HEK293 (cell line): ENCODE results near the gene PWP1.

Source experiments
- CTCF ChIA-PET: fragments of 350-600 bp; formaldehyde crosslinking; extraction: SDS; loops from one replicate; lab custom pipeline; 2021; ENCODE audit warnings: antibody characterized with exemption; lab: Yijun Ruan, JAX
- POLR2A ChIA-PET: fragments of 300-600 bp; formaldehyde crosslinking; extraction: SDS; loops from one replicate; lab custom pipeline; 2020; ENCODE audit warnings: antibody characterized with exemption, inconsistent platforms; lab: Yijun Ruan, JAX
- H3K27ac ChIP-seq: fragments of 200-500 bp; sonication (Bioruptor generic); 2 replicates; pipeline ENCODE4 v1.5.1; 2014; ENCODE audit warnings: low read depth, low read length, control low read depth, inconsistent platforms; ENCODE audit errors: extremely low read depth
- H3K36me3 ChIP-seq, 2 experiments: fragments of 200-500 bp in 1 of 2; sonication (Bioruptor generic) in 1 of 2; 1 replicate in 1 of 2; 2 replicates in 1 of 2; pipeline ENCODE4 v1.5.1; 2014 to 2017; ENCODE audit warnings: inconsistent platforms in 2 of 2, low read length in 2 of 2; ENCODE audit not compliant: control insufficient read depth in 2 of 2, insufficient read depth in 1 of 2
- H3K4me1 ChIP-seq: fragments of 200-500 bp; sonication (Bioruptor generic); 2 replicates; pipeline ENCODE4 v1.5.1; 2014; ENCODE audit warnings: mild to moderate bottlenecking, low read length, inconsistent platforms; ENCODE audit not compliant: control insufficient read depth, insufficient read depth
- H3K4me3 ChIP-seq: 2 replicates; pipeline ENCODE4 v1.5.1; 2011; ENCODE audit warnings: low read depth, mild to moderate bottlenecking, control low read depth, low read length, moderate library complexity
- H3K9me3 ChIP-seq: fragments of 200-500 bp; sonication (Bioruptor generic); 2 replicates; pipeline ENCODE4 v1.5.1; 2014; ENCODE audit warnings: low read depth, low read length, inconsistent platforms; ENCODE audit not compliant: control insufficient read depth, insufficient read depth
- BCL11B ChIP-seq: fragments of 450-650 bp; formaldehyde crosslinking; IDR thresholded peaks from 2 replicates; pipeline ENCODE4 v1.5.1; 2016; ENCODE audit warnings: low read depth, missing biosample characterization, missing genetic modification characterization
- GLI2 ChIP-seq: fragments of 450-650 bp; formaldehyde crosslinking; IDR thresholded peaks from 2 replicates; pipeline ENCODE4; 2017; ENCODE audit warnings: missing biosample characterization, missing genetic modification characterization, low read depth, borderline replicate concordance
- GLIS2 ChIP-seq: fragments of 450-650 bp; formaldehyde crosslinking; IDR thresholded peaks from 2 replicates; pipeline ENCODE4 v1.5.1; 2016; ENCODE audit warnings: missing biosample characterization, missing genetic modification characterization
- SCRT2 ChIP-seq: fragments of 450-650 bp; formaldehyde crosslinking; IDR thresholded peaks from 2 replicates; pipeline ENCODE4 v1.5.1; 2016; ENCODE audit warnings: missing biosample characterization, missing genetic modification characterization
- SP7 ChIP-seq: fragments of 450-650 bp; formaldehyde crosslinking; IDR thresholded peaks from 2 replicates; pipeline ENCODE4 v1.5.1; 2016; ENCODE audit warnings: missing biosample characterization, missing genetic modification characterization
- WT1 ChIP-seq: fragments of 450-650 bp; formaldehyde crosslinking; IDR thresholded peaks from 2 replicates; pipeline ENCODE4 v1.5.1; 2016; ENCODE audit warnings: missing biosample characterization, missing genetic modification characterization
- YY1 ChIP-seq: fragments of 450-650 bp; formaldehyde crosslinking; IDR thresholded peaks from 2 replicates; pipeline ENCODE4 v1.5.1; 2018; ENCODE audit warnings: missing biosample characterization, missing genetic modification characterization
- ZBTB21 ChIP-seq: fragments of 450-650 bp; formaldehyde crosslinking; IDR thresholded peaks from 2 replicates; pipeline ENCODE4 v1.5.1; 2017; ENCODE audit warnings: missing biosample characterization, missing genetic modification characterization
- ZBTB8A ChIP-seq: fragments of 450-650 bp; formaldehyde crosslinking; IDR thresholded peaks from 2 replicates; pipeline ENCODE4 v1.5.1; 2016; ENCODE audit warnings: missing biosample characterization, missing genetic modification characterization
- ZEB2 ChIP-seq: fragments of 450-650 bp; formaldehyde crosslinking; IDR thresholded peaks from 2 replicates; pipeline ENCODE4 v1.5.1; 2016; ENCODE audit warnings: missing biosample characterization, missing genetic modification characterization
- ZNF112 ChIP-seq: fragments of 450-650 bp; formaldehyde crosslinking; IDR thresholded peaks from 2 replicates; pipeline ENCODE4 v1.5.0; 2017; ENCODE audit warnings: missing biosample characterization, missing genetic modification characterization
- ZNF140 ChIP-seq: fragments of 450-650 bp; formaldehyde crosslinking; IDR thresholded peaks from 2 replicates; pipeline ENCODE4 v1.5.1; 2016; ENCODE audit warnings: missing biosample characterization, missing genetic modification characterization
- ZNF175 ChIP-seq: fragments of 450-650 bp; formaldehyde crosslinking; IDR thresholded peaks from 2 replicates; pipeline ENCODE4 v1.5.1; 2016; ENCODE audit warnings: missing biosample characterization, missing genetic modification characterization
- ZNF280C ChIP-seq: fragments of 450-650 bp; formaldehyde crosslinking; IDR thresholded peaks from 2 replicates; pipeline ENCODE4 v1.5.1; 2016; ENCODE audit warnings: missing biosample characterization, missing genetic modification characterization
- ZNF473 ChIP-seq: fragments of 450-650 bp; formaldehyde crosslinking; IDR thresholded peaks from 2 replicates; pipeline ENCODE4 v1.5.1; 2017; ENCODE audit warnings: missing biosample characterization, missing genetic modification characterization
- ZNF510 ChIP-seq: fragments of 450-650 bp; formaldehyde crosslinking; IDR thresholded peaks from 2 replicates; pipeline ENCODE4 v1.5.1; 2018; ENCODE audit warnings: mild to moderate bottlenecking, missing genetic modification characterization, missing biosample characterization; ENCODE audit not compliant: insufficient replicate concordance
- ZNF555 ChIP-seq: fragments of 450-650 bp; formaldehyde crosslinking; conservative IDR thresholded peaks from 2 replicates; pipeline ENCODE4 v1.5.1; 2017; ENCODE audit warnings: missing biosample characterization, mild to moderate bottlenecking, missing genetic modification characterization, inconsistent platforms
- ZNF580 ChIP-seq: fragments of 450-650 bp; formaldehyde crosslinking; IDR thresholded peaks from 2 replicates; pipeline ENCODE4 v1.5.1; 2016; ENCODE audit warnings: missing biosample characterization, missing genetic modification characterization
- ZNF600 ChIP-seq: fragments of 450-650 bp; formaldehyde crosslinking; IDR thresholded peaks from 2 replicates; pipeline ENCODE4 v1.5.1; 2016; ENCODE audit warnings: missing biosample characterization, missing genetic modification characterization
- ZNF621 ChIP-seq: fragments of 450-650 bp; formaldehyde crosslinking; IDR thresholded peaks from 2 replicates; pipeline ENCODE4 v1.5.1; 2017; ENCODE audit warnings: missing biosample characterization, missing genetic modification characterization
- ZNF623 ChIP-seq: fragments of 450-650 bp; formaldehyde crosslinking; IDR thresholded peaks from 2 replicates; pipeline ENCODE4 v1.5.1; 2016; ENCODE audit warnings: missing biosample characterization, missing genetic modification characterization
- ZNF660 ChIP-seq: fragments of 450-650 bp; IDR thresholded peaks from 2 replicates; pipeline ENCODE4 v1.5.1; 2018; ENCODE audit warnings: missing biosample characterization, mild to moderate bottlenecking, missing genetic modification characterization
- ZNF707 ChIP-seq: fragments of 450-650 bp; formaldehyde crosslinking; IDR thresholded peaks from 2 replicates; pipeline ENCODE4 v1.5.1; 2016; ENCODE audit warnings: missing biosample characterization, missing genetic modification characterization
- ZNF76 ChIP-seq: fragments of 450-650 bp; formaldehyde crosslinking; IDR thresholded peaks from 2 replicates; pipeline ENCODE4; 2016; ENCODE audit warnings: low read depth, missing biosample characterization, missing genetic modification characterization, borderline replicate concordance
- TF ChIP-seq, protein P1 (sequence below): fragments of 450-650 bp; formaldehyde crosslinking; IDR thresholded peaks from 2 replicates; pipeline ENCODE4 v1.5.0; 2017; ENCODE audit warnings: missing biosample characterization, missing genetic modification characterization, borderline replicate concordance
- TF ChIP-seq, protein P2 (sequence below): fragments of 450-650 bp; formaldehyde crosslinking; IDR thresholded peaks from 2 replicates; pipeline ENCODE4 v1.5.1; 2016; ENCODE audit warnings: missing biosample characterization, missing genetic modification characterization
- TF ChIP-seq, protein P3 (sequence below): fragments of 450-650 bp; formaldehyde crosslinking; IDR thresholded peaks from 2 replicates; pipeline ENCODE4 v1.5.1; 2017; ENCODE audit warnings: missing biosample characterization, missing genetic modification characterization

The PWP1 gene

GRCh38 chr12:107645630-107646333 is 39.8 kb upstream of the PWP1 start (continued):
- TF ChIP-seq WT1 (tag by site-specific recombination) (peak; percentile 90), ZNF280C (no peak), ZNF623 (tag by site-specific recombination) (no peak), YY1 (no peak), SCRT2 (no peak), ZNF707 (tag by site-specific recombination) (no peak), ZBTB8A (tag by site-specific recombination) (peak; percentile 94)
- TF ChIP-seq, protein P1, sequence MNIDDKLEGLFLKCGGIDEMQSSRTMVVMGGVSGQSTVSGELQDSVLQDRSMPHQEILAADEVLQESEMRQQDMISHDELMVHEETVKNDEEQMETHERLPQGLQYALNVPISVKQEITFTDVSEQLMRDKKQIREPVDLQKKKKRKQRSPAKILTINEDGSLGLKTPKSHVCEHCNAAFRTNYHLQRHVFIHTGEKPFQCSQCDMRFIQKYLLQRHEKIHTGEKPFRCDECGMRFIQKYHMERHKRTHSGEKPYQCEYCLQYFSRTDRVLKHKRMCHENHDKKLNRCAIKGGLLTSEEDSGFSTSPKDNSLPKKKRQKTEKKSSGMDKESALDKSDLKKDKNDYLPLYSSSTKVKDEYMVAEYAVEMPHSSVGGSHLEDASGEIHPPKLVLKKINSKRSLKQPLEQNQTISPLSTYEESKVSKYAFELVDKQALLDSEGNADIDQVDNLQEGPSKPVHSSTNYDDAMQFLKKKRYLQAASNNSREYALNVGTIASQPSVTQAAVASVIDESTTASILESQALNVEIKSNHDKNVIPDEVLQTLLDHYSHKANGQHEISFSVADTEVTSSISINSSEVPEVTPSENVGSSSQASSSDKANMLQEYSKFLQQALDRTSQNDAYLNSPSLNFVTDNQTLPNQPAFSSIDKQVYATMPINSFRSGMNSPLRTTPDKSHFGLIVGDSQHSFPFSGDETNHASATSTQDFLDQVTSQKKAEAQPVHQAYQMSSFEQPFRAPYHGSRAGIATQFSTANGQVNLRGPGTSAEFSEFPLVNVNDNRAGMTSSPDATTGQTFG, result no peak
- TF ChIP-seq, protein P2, sequence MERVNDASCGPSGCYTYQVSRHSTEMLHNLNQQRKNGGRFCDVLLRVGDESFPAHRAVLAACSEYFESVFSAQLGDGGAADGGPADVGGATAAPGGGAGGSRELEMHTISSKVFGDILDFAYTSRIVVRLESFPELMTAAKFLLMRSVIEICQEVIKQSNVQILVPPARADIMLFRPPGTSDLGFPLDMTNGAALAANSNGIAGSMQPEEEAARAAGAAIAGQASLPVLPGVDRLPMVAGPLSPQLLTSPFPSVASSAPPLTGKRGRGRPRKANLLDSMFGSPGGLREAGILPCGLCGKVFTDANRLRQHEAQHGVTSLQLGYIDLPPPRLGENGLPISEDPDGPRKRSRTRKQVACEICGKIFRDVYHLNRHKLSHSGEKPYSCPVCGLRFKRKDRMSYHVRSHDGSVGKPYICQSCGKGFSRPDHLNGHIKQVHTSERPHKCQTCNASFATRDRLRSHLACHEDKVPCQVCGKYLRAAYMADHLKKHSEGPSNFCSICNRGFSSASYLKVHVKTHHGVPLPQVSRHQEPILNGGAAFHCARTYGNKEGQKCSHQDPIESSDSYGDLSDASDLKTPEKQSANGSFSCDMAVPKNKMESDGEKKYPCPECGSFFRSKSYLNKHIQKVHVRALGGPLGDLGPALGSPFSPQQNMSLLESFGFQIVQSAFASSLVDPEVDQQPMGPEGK (tag by site-specific recombination), result peak; percentile 89

DNA sequence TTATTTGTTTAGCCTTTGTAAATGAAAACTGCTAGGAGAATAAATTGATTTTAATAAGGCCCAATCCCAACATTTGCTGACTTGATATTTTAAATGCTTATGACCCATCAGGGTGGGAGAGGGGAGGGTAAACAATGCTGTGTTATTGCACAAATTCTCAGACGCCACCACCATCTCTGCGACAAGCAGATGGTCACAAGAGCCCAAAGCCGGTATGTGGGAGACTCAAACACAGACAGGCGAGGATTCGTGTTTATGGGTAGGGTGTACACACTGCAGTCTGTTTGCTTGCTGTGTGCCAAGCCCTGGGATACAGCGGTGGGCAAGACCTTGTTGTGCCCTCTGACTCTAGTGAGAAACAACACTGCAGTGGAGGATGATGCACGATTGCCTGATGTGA is 39.2 kb upstream of the PWP1 start:
- H3K27ac ChIP-seq, result peak overlapping the region; percentile 83; the same call in 1 of the 2 replicates
- POLR2A ChIA-PET, result no interaction called here
- H3K9me3 ChIP-seq, result no peaks in the 10 kb centered on the region
- no peak for TF ChIP-seq ZNF600 (tag by site-specific recombination)
- no peak for TF ChIP-seq ZNF140
- no peak for TF ChIP-seq ZNF510 (tag by site-specific recombination)
- no peak for TF ChIP-seq ZNF175 (tag by site-specific recombination)
- TF ChIP-seq, protein P3, sequence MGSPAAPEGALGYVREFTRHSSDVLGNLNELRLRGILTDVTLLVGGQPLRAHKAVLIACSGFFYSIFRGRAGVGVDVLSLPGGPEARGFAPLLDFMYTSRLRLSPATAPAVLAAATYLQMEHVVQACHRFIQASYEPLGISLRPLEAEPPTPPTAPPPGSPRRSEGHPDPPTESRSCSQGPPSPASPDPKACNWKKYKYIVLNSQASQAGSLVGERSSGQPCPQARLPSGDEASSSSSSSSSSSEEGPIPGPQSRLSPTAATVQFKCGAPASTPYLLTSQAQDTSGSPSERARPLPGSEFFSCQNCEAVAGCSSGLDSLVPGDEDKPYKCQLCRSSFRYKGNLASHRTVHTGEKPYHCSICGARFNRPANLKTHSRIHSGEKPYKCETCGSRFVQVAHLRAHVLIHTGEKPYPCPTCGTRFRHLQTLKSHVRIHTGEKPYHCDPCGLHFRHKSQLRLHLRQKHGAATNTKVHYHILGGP (tag by site-specific recombination), result no peak
- TF ChIP-seq, all 188 proteins: peak for 0
- CTCF ChIA-PET, result interaction anchor here (0.6 kb wide), 1 partner anchor 10 kb away, joined by 3 read pairs; no protein-coding TSS in a partner anchor
- Histone ChIP-seq H3K4me3 (no peak overlapping the region), H3K36me3 (no peaks in the 10 kb centered on the region), H3K4me1 (peaks cover 11% of the 10 kb centered on the region)

DNA sequence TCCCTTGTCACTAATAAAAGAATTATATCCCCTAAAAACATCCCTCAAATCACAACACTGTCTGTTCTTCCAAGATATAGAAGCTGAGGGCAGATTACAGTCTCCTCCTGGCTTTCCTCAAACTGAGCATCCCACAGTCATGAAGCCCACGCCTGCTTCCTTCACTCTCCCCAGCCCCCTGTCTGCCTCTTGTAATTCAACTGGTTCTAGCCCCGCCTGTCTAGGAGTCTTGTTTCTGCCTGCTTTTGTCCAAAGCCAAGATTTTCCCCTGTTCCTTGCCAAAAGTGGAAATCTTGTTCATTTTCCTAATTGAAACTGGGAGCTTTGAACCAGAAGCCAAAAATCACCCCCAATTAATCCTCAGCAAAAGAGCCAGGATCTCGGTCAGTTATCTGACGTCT is 35.9 kb upstream of the PWP1 start:
- H3K36me3 ChIP-seq, result no peaks in the 10 kb centered on the region
- no peaks in the 10 kb centered on the region for H3K9me3 ChIP-seq
- H3K4me3 ChIP-seq, result no peak overlapping the region
- no peak overlapping the region for H3K27ac ChIP-seq
- ChIA-PET CTCF (no interaction called here), POLR2A (no interaction called here)
- peaks cover 11% of the 10 kb centered on the region for H3K4me1 ChIP-seq
- TF ChIP-seq ZNF621 (tag by site-specific recombination), result no peak
- no peak for TF ChIP-seq ZNF473 (tag by site-specific recombination)
- no peak for TF ChIP-seq ZBTB21 (tag by site-specific recombination)
- no peak for TF ChIP-seq ZNF112 (tag by site-specific recombination)
- no peak for TF ChIP-seq SP7
- no peak for TF ChIP-seq GLI2 (tag by site-specific recombination)
- no peak for TF ChIP-seq ZNF580 (tag by site-specific recombination)
- no peak for TF ChIP-seq BCL11B (tag by site-specific recombination)
- no peak for TF ChIP-seq ZEB2
- TF ChIP-seq ZNF76, result no peak
- TF ChIP-seq ZNF555 (tag by site-specific recombination), result no peak
- TF ChIP-seq GLIS2 (tag by site-specific recombination), result no peak
- no peak for TF ChIP-seq ZNF660 (tag by site-specific recombination)
- no peak for TF ChIP-seq SCRT2
